SU-DHL-6 (cell line): ENCODE data around the gene ZNF560.

ENCODE experiments used
- EZH2phosphoT487 ChIP-seq: fragments of 200-600 bp; sonication (generic), shearing (Covaris generic); conservative IDR thresholded peaks from 2 replicates; pipeline ENCODE4 v1.6.1; 2018; ENCODE audit warnings: mild to moderate bottlenecking, antibody characterized with exemption, low read length, moderate library complexity, mixed read lengths
- TF ChIP-seq, protein P1 (sequence below): fragments of 200-600 bp; sonication (generic); IDR thresholded peaks from one replicate; pipeline ENCODE4 v1.5.1; 2017; ENCODE audit warnings: antibody characterized with exemption, mild to moderate bottlenecking, low read length, moderate library complexity; ENCODE audit not compliant: insufficient read depth, poor library complexity, severe bottlenecking

DNA sequence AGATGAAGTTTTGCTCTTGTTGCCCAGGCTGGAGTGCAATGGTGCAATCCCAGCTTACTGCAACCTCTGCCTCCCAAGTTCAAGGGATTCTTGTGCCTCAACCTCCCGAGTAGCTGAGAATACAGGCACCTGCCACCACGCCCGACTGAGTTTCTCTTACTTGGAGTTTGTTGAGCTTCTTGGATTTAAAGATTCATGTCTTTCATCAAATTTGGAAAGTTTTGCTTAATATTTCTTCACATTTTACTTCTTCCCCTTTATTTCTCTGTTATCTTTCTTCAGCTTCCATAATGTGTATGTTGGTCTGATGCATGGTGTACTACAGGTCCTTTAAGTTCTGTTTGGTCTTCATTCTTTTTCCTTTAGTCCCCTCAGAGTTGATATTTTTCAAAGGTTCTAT lies 8.9 kb upstream of the ZNF560 start:
- TF ChIP-seq, protein P1, sequence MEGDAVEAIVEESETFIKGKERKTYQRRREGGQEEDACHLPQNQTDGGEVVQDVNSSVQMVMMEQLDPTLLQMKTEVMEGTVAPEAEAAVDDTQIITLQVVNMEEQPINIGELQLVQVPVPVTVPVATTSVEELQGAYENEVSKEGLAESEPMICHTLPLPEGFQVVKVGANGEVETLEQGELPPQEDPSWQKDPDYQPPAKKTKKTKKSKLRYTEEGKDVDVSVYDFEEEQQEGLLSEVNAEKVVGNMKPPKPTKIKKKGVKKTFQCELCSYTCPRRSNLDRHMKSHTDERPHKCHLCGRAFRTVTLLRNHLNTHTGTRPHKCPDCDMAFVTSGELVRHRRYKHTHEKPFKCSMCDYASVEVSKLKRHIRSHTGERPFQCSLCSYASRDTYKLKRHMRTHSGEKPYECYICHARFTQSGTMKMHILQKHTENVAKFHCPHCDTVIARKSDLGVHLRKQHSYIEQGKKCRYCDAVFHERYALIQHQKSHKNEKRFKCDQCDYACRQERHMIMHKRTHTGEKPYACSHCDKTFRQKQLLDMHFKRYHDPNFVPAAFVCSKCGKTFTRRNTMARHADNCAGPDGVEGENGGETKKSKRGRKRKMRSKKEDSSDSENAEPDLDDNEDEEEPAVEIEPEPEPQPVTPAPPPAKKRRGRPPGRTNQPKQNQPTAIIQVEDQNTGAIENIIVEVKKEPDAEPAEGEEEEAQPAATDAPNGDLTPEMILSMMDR = no peak
- no peak for TF ChIP-seq EZH2phosphoT487
